Neural cell (in vitro differentiated cells): ENCODE data around the gene NR2F1-AS1.

ENCODE experiments used
- CTCF ChIP-seq: fragments of 450-650 bp; IDR thresholded peaks from 2 replicates; pipeline ENCODE4 v1.5.1; 2014; ENCODE audit warnings: antibody characterized with exemption, mild to moderate bottlenecking, moderate library complexity; ENCODE audit not compliant: poor library complexity, severe bottlenecking
- EZH2 ChIP-seq: fragments of 200-600, 300-800 bp; shearing (Covaris generic), sonication (generic); IDR thresholded peaks from 2 replicates; pipeline ENCODE4 v1.6.1; 2014; ENCODE audit warnings: antibody characterized with exemption, low read length, borderline replicate concordance, mild to moderate bottlenecking; ENCODE audit not compliant: insufficient read depth, poor library complexity, severe bottlenecking
- POLR2AphosphoS5 ChIP-seq: IDR thresholded peaks from 2 replicates; pipeline ENCODE4 v1.6.1; 2012
- SMC3 ChIP-seq: fragments of 450-650 bp; conservative IDR thresholded peaks from 2 replicates; pipeline ENCODE4 v1.6.1; 2014; ENCODE audit warnings: antibody characterized with exemption, mild to moderate bottlenecking, moderate library complexity; ENCODE audit not compliant: poor library complexity

- TF ChIP-seq SMC3 (no peak), CTCF (no peak), EZH2 (no peak), POLR2AphosphoS5 (no peak)
These were observed 11.5 kb downstream of the NR2F1-AS1 start for GRCh38 chr5:93569300-93570160.
